Fibroblast of skin of right quadriceps (primary cell): ENCODE data around the gene WDR45.

ENCODE experiments used
- DNase-seq: peaks from one replicate; pipeline ENCODE4 v3.0.0-alpha.2; 2013

WDR45 gene

GRCh38 chrX:49073601-49074575 lies 5.8 kb downstream of the WDR45 start, which contains the start of gene PRAF2:
Gene PRAF2, minus strand, starts transcription at chrX:49074002. Its CDS starts 15 bp downstream, at chrX:49073987.
- DNase-seq, result peak; percentile 91

GRCh38 chrX:49072712-49073095 lies 7.0 kb downstream of the WDR45 start:
- no peak for DNase-seq

DNA sequence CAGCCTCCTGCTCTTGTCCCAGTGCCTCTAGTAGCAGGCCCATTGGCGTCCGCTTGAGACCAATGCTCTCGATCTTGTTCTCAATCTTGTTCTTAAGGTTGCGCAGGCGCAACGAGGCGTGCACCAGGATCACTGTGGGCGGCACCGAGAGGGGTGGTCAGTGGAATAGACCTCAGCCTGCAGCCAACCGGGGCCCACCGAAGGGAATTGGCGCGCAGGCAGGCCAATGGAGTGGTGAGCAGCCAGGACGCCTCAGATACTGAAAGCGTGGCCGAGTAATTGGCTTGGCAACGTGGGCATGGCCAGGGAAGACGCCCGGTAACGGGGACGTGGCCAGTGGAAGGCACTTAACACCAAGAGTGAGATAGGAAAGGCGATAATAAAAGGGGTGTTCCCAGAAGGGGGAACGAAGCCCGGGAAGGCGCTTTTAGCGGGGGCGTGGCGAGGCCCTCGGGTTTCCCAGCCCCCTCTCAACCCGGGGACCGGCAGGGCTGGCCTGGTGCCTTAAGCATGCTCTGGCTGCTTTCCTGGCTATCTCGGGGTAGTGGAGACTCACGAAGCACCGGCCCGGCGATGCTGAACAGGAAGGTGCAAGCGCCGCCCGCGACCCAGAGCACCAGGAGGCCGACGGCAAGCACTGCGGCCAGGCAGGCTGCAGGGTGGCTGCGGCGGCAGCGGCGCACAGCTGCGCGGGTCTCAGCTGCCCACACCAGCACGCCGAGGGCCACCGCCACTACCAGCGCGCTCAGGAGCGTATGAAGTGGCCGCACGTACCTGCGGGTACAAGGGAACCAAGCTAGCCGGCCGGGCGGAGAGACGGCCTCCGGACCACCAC lies 7.6 kb downstream of the WDR45 start:
- peak; percentile 62 for DNase-seq

GRCh38 chrX:49070988-49071387 lies 8.7 kb downstream of the WDR45 start:
- no peak for DNase-seq

DNA sequence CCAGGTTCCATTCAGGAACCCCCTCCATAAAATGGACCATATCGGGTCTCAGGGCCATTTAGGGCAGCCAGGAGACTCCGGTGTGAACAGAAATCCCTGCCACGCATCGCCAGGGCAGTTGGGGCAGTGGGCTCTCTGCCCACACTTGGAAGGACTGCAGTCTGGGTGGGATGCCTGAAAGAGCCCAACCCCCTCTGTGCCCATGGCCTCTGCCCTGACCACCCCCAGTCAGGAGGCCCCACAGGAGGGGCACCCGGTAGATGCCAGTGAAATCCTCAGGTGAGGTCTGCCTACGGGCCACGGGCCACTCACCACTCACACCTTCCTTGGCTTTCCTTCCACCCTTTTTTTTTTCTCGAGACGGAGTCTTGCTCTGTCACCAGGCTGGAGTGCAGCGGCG lies 10.6 kb downstream of the WDR45 start:
- no peak for DNase-seq

DNA sequence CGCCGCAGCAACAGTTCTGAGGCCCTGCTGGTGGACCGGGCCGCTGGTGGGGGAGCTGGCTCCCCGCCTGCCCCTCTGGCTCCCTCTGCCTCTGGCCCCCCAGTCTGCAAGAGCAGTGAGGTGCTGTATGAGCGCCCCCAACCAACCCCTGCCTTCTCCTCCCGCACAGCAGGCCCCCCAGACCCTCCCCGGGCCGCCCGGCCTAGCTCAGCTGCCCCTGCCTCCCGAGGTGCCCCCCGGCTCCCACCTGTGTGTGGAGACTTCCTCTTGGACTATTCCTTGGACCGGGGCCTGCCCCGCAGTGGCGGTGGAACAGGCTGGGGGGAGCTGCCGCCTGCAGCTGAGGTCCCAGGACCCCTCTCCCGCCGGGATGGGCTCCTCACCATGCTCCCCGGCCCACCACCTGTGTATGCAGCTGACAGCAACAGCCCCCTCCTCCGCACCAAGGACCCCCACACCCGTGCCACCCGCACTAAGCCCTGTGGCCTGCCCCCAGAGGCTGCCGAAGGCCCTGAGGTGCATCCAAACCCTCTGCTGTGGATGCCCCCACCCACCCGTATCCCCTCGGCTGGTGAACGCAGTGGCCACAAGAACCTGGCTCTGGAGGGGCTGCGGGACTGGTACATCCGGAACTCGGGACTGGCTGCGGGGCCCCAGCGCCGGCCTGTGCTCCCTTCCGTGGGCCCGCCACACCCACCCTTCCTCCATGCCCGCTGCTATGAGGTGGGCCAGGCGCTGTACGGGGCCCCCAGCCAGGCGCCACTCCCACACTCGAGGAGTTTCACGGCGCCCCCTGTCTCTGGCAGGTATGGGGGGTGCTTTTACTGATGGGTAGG lies 12.2 kb downstream of the WDR45 start:
- DNase-seq, result no peak

GRCh38 chrX:49066690-49067089 lies 13.0 kb downstream of the WDR45 start:
- DNase-seq, result no peak

GRCh38 chrX:49066278-49066677 lies 13.4 kb downstream of the WDR45 start:
- DNase-seq, result no peak

GRCh38 chrX:49064735-49065134 lies 15.0 kb downstream of the WDR45 start:
- DNase-seq, result no peak

DNA sequence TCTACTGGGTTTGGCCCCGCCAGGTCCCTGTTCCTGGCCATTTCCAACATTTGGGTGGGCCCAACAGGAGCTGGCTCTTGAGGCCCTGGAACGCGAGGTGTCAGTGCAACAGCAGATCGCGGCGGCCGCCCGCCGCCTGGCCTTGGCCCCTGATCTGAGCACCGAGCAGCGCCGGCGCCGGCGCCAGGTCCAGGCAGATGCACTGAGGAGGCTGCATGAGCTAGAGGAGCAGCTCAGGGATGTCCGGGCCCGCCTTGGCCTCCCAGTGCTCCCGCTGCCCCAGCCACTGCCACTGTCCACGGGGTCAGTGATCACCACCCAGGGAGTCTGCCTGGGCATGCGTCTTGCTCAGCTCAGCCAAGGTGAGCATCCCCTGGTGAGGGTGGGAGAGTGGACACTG lies 15.4 kb downstream of the WDR45 start:
- DNase-seq, result no peak

GRCh38 chrX:49063715-49064114 lies 16.0 kb downstream of the WDR45 start:
- no peak for DNase-seq

- DNase-seq, result no peak
Measured at GRCh38 chrX:49061916-49062315, 17.8 kb downstream of the WDR45 start.

DNA sequence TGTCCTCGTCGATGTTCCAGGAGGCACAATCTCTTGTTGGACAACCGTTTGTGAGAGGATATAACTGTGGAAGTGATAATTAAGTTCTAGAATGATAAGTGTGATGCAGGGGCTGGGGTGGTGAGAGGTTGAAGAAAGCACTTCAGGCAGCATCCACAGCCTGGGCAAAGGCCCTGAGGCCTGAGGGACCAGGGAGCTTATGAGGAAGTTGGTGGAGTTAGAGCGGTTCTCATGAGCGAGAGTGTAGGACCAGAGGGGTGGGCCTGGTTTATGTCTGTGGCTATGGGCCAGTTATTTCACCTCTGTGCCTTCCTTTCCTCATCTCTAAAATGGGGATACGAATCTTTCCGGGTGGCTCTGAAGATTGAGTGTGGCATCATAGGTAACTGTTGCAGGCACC lies 18.2 kb downstream of the WDR45 start:
- no peak for DNase-seq

- DNase-seq, result no peak
Measured at GRCh38 chrX:49060914-49061313, 18.8 kb downstream of the WDR45 start.

DNA sequence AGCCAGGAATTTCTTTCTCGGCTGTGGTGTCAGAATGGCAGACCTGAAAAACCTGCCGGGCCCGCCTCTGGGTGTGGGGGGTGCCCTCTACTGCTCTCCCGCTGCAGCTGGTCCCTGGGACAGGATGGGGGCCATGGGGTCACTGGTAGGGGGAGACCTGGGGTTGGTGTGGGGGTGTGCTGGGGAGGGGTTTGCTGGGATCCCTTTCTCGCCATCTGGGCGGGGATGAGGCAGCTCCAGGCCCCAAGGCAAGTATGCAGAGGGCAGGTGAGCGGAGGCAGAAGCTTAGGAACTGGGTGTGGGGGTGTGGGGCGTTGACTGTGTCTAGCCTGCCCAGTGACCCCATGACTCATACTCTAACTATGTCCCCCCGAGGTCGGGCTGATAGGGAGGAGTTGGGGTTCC lies 20.0 kb downstream of the WDR45 start:
- DNase-seq, result no peak

DNA sequence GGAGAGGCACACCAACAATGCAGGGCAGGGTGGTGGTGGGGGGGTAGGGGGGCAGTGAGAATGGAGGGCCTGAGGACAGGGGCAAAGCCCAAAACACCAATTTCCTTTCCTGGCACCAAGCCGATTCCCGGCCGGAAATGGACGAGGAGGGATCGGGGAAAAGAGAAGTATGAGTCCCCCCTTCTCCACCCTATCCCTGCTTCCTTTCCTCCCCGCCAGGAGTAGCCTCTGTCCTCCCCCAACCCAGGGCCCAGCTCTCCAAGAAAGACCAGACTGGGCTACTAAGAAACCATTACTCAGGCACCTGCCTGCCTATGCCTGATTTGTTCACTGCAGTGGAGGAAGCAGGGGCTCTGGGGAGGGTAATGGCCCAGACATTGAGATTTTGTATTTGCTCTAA lies 20.5 kb downstream of the WDR45 start:
- DNase-seq, result no peak

DNA sequence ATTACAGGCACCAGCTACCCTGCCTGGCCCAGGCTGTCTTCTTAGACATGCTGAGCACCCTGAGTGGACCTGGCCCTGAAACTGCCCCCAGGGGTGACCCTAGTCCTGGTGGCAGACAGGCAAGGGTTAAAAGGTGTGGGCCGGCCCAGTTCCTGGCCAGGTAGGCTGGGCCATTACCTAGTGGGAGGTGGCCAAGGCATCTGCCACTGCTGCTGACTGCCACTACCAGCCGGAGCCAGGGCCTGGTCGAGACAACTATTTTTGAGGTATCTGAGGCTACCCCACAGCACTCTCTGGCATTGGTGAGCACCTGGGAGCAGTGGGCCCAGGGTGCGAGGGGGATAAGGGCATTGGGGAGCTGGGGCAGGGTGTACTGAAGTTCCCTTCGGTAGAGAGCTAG lies 20.9 kb downstream of the WDR45 start, which contains the start of gene CCDC120:
CCDC120 (plus strand) TSS at position 206 of the 400 bp plus-strand sequence. CDS start 3,043 bp downstream, outside the sequence.
- DNase-seq, result no peak

- no peak for DNase-seq
Measured at GRCh38 chrX:49054073-49054762, 25.5 kb downstream of the WDR45 start.

DNA sequence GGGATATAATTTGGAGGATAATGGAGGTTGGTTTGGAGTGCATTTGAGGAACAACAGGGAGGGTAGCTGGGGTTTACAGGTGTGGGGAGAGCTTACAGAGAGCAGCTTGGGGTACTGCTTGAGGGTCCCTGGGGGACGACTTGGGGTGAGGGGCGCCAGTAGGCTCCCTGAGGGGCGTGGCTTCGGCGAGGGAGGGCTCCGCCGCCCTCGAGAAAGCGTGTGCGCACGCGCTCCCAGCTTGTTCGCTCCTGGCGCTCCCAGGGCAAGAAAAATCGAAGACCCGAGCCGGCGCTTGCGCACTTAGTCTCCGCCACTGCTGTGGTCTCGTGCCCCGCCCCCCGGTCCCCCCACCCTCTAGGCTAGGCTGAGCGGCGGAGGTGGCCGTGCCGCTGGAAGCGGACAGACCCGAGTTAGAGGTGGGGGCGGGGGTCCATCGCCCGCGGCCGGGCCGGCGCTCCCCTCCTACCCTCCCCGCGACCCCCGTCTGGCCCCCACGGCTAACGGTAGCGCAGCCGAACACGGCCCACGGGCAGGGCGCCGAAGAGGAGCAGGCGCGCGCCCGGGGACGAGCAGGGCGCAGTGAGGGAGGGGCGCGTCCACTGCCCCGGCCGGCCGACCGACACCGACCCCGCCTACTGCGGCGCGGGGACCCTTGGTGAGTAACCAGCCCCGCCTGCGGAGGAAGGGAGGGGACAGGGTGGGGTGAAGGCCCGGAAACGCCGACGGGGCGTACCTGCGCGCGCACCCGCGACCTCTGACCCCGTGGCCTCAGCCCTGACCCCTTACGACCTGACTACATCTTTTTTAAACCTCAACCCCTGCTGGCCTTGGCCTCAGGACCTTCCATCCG lies 26.2 kb downstream of the WDR45 start:
- DNase-seq, result peak; percentile 64

DNA sequence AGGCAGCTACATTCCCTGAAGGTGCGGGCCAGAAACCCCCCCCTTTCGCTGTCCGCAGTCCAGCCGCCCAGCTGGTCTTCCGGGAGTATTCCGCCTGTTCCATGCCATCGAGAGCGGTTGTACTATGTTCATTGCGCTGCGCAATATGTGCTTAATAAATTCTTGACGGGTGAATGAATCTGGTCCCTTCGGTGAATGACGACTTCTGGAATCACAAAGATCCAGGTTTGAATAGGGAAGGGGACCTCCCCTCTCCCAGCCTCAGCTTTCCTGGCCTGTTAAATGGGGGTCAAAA lies 35.8 kb downstream of the WDR45 start:
- DNase-seq, result no peak
